A673 (cell line): ENCODE data around the gene CASTOR2. TPM values are rescaled to one million over a fixed set of nuclear protein-coding genes. Genes with fewer than 3 reads are reported as not detected.

Experiments
- BruUV-seq: library from RNA; stranded (reverse); fragments of 400-500 nt; replicated peaks from 2 replicates; lab custom pipeline; 2021; lab: Mats Ljungman, UMichigan
- CTCF ChIA-PET: fragments of 300-600 bp; sonication (Branson Sonifier 250); formaldehyde crosslinking; loops from one replicate; lab custom pipeline; 2022; ENCODE audit warnings: antibody characterized with exemption; lab: Charles Lee
- POLR2A ChIA-PET: fragments of 300-600 bp; sonication (Branson Sonifier 250); formaldehyde crosslinking; loops from one replicate; lab custom pipeline; 2022; ENCODE audit warnings: antibody characterized with exemption; ENCODE audit not compliant: low non-redundant PET; lab: Charles Lee
- DNase-seq: peaks from one replicate; pipeline ENCODE4 v3.0.0-alpha.2; 2015; ENCODE audit warnings: low spot score
- H3K27ac ChIP-seq: fragments of 200-600 bp; sonication (generic); 2 replicates; pipeline ENCODE4 v1.5.1; 2016; ENCODE audit warnings: mixed run types, low read depth, mild to moderate bottlenecking, mixed read lengths, antibody characterized with exemption, low read length; ENCODE audit not compliant: poor library complexity, severe bottlenecking
- H3K27me3 ChIP-seq: fragments of 200-600 bp; sonication (generic); replicated peaks from 2 replicates; pipeline ENCODE4 v1.6.1; 2017; ENCODE audit warnings: mixed run types, low read depth, mild to moderate bottlenecking, mixed read lengths, antibody characterized with exemption, low read length; ENCODE audit not compliant: insufficient read depth, poor library complexity
- H3K36me3 ChIP-seq: fragments of 200-600 bp; sonication (generic); 2 replicates; pipeline ENCODE4 v1.6.1; 2016; ENCODE audit warnings: mixed run types, mild to moderate bottlenecking, mixed read lengths, antibody characterized with exemption, low read length; ENCODE audit not compliant: insufficient read depth, poor library complexity, severe bottlenecking
- H3K4me1 ChIP-seq: fragments of 200-600 bp; sonication (generic); 2 replicates; pipeline ENCODE4 v1.6.1; 2017; ENCODE audit warnings: mixed run types, mild to moderate bottlenecking, mixed read lengths, antibody characterized with exemption, low read length; ENCODE audit not compliant: insufficient read depth, poor library complexity, severe bottlenecking
- H3K4me3 ChIP-seq: fragments of 200-600 bp; sonication (generic); 2 replicates; pipeline ENCODE4 v1.5.1; 2016; ENCODE audit warnings: low read depth, mixed run types, mild to moderate bottlenecking, mixed read lengths, low read length; ENCODE audit not compliant: poor library complexity, severe bottlenecking
- H3K9me3 ChIP-seq: fragments of 200-600 bp; sonication (generic); 2 replicates; pipeline ENCODE4 v1.6.1; 2016; ENCODE audit warnings: mixed run types, low read depth, mild to moderate bottlenecking, mixed read lengths, antibody characterized with exemption, low read length; ENCODE audit not compliant: poor library complexity, severe bottlenecking
- EZH2 ChIP-seq: fragments of 200-600 bp; sonication (generic); IDR thresholded peaks from 2 replicates; pipeline ENCODE4 v1.6.1; 2017; ENCODE audit warnings: borderline replicate concordance, low read depth, mild to moderate bottlenecking, mixed read lengths, antibody characterized with exemption, low read length; ENCODE audit not compliant: poor library complexity, severe bottlenecking
- intact Hi-C: fragments of 100-400 bp; cut with micrococcal nuclease; formaldehyde crosslinking; loops from one replicate; pipeline ENCODE4 v1.10.0; 2022; ENCODE audit not compliant: unreplicated experiment
- total RNA-seq: library from RNA; stranded (reverse); gene quantifications from 2 replicates; pipeline ENCODE4 v1.2.3, GENCODE V29; 2021
- TF ChIP-seq, protein P1 (sequence below): fragments of 300-800, 200-600 bp; sonication (generic); conservative IDR thresholded peaks from 2 replicates; pipeline ENCODE4 v1.5.1; 2017; ENCODE audit warnings: low read depth, mild to moderate bottlenecking, antibody characterized with exemption, low read length, moderate library complexity, mixed read lengths

CASTOR2 gene
- total RNA-seq, 1 experiment from 2014 or later = 20.5 TPM

DNA sequence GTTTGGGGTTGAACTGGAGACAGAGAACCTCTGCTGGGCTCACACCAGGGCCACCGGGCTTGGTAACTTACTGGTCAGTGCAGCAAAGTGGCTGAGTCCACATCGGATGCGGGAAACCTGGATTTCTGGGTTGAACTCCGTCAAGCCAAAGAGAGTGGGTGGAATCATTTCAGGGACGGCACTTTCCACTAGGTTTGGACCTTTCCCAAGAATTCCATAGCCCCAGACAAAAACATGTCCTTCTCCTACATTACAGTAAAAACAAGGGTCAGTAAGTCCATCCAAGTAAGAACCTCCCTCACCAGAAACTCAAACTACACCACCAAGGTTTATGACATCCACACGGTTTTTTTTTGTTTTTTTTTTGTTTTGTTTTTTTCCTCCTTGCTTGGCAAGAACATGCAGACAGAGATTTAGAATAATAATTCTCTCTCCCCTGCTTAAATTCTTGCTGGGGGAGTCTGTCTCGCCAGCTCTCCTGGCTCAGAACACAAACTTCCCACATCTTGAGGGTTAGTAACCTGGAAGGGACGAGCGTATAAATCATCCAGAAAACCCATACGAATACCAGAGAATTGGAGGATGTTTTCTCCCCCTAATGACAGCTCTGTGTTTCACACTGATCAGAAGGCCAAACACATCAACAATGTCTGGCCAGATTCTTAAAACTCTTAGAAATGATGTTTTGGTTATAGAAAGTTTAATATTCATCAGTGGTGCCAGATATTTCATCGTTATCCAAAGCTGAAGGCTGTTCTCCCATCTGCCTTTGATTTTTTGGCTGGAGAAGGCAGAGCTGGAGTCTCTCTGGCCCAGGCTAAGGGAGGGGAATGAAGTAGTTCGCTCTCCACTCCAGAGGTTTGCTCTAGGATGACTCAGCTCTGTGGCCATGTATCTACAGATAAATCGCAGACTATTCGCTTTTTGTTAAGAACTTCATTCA, 91.6 kb downstream of the CASTOR2 start:
- Histone ChIP-seq H3K36me3 (peaks cover 61% of the 10 kb centered on the region), H3K4me3 (no peak overlapping the region), H3K27ac (no peak overlapping the region), H3K4me1 (no peaks in the 10 kb centered on the region), H3K9me3 (no peaks in the 10 kb centered on the region), H3K27me3 (no peaks in the 10 kb centered on the region)
- BruUV-seq = no TSS peak
- intact Hi-C loops = no loop called here
- ChIA-PET POLR2A (no interaction called here), CTCF (no interaction called here)
- no peak for DNase-seq
- TF ChIP-seq EZH2 = no peak

DNA sequence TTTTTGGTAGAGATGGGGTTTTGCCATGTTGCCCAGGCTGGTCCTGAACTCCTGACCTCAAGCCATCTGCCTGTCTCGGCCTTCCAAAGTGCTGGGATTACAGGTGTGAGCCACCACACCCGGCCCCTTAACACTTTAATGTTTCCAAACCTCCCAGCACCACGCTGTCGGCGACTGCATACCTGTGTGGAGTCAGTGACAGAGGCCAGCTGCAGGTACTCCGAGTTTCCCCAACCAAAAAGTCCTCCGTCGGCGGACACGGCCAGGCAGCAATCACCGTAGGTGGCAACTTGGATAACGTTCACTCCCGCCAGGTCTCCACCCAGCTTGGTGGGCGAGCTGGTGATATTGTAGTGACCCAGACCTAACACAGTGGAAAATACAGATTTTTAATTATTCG, 93.9 kb downstream of the CASTOR2 start:
- ChIA-PET POLR2A (no interaction called here), CTCF (interaction anchor here (0.7 kb wide), 1 partner anchor 11 kb away, joined by 8 read pairs; no protein-coding TSS in a partner anchor)
- Histone ChIP-seq H3K27me3 (no peaks in the 10 kb centered on the region), H3K4me3 (no peak overlapping the region), H3K9me3 (no peaks in the 10 kb centered on the region), H3K36me3 (peaks cover 56% of the 10 kb centered on the region), H3K4me1 (no peaks in the 10 kb centered on the region), H3K27ac (no peak overlapping the region)
- intact Hi-C loops = no loop called here
- no peak for DNase-seq
- no peak for TF ChIP-seq EZH2
- TF ChIP-seq, protein P1, sequence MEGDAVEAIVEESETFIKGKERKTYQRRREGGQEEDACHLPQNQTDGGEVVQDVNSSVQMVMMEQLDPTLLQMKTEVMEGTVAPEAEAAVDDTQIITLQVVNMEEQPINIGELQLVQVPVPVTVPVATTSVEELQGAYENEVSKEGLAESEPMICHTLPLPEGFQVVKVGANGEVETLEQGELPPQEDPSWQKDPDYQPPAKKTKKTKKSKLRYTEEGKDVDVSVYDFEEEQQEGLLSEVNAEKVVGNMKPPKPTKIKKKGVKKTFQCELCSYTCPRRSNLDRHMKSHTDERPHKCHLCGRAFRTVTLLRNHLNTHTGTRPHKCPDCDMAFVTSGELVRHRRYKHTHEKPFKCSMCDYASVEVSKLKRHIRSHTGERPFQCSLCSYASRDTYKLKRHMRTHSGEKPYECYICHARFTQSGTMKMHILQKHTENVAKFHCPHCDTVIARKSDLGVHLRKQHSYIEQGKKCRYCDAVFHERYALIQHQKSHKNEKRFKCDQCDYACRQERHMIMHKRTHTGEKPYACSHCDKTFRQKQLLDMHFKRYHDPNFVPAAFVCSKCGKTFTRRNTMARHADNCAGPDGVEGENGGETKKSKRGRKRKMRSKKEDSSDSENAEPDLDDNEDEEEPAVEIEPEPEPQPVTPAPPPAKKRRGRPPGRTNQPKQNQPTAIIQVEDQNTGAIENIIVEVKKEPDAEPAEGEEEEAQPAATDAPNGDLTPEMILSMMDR = no peak
- no TSS peak for BruUV-seq

DNA sequence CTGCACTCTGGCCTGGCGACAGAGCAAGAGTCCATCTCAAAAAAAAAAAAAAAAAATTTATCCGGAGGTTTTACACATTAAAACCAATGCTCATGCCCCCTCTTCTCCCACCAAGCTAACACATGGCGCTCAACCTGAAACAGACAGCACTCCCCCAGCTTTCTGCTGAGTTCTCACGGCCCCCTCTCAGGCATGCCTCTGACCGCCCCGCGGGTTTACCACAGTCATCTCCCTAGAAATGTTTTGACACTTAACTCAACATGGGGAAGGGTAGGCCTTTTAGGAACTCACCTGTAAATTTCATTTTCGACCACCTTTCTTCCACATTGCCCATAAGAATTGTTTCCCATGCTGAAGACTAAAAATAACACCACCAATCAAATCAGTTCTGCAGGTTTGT, 99.8 kb downstream of the CASTOR2 start:
- no peak overlapping the region for H3K27ac ChIP-seq
- H3K4me3 ChIP-seq = no peak overlapping the region
- CTCF ChIA-PET = no interaction called here
- POLR2A ChIA-PET = no interaction called here
- no peaks in the 10 kb centered on the region for H3K27me3 ChIP-seq
- TF ChIP-seq, protein P1 = no peak
- TF ChIP-seq EZH2 = no peak
- no peak for DNase-seq
- no peaks in the 10 kb centered on the region for H3K9me3 ChIP-seq
- peaks cover 40% of the 10 kb centered on the region for H3K36me3 ChIP-seq
- no peaks in the 10 kb centered on the region for H3K4me1 ChIP-seq
- no TSS peak for BruUV-seq
- intact Hi-C loops = no loop called here
